Fibroblast of skin of left quadriceps (primary cell): ENCODE data around the gene BORCS8.
"Not testable (repeated sequence)": the region's sequence is repeated elsewhere in the genome, so short reads cannot be mapped to it uniquely, and the experiment has no call there.

ENCODE experiments used
- DNase-seq, 2 experiments: peaks; one replicate each; pipeline ENCODE4 v3.0.0-alpha.2; 2013; ENCODE audit warnings: low read depth in 2 of 2

Gene BORCS8

DNA sequence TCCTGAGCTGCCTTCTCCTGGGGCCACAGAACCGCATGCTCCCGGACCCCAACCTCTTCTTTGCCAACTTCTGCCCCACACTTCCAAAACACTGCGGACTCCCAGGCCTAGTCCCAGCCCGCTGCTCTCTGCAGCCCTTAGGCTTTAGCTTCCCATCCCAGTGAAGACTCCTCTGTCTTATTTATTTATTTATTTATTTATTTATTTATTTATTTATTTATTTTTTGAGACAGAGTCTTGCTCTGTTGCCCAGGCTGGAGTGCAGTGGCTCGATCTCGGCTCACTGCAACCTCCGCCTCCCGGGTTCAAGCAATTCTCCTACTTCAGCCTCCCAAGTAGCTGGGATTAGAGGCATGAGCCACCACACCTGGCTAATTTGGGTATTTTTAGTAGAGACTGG, 43.4 kb downstream of the BORCS8 start:
- DNase-seq, result not testable (repeated sequence)

GRCh38 chr19:19147344-19147743, 44.6 kb downstream of the BORCS8 start:
- no peak for DNase-seq

- no peak for DNase-seq
These were observed 45.1 kb downstream of the BORCS8 start for GRCh38 chr19:19146865-19147264.

GRCh38 chr19:19145684-19146608, 46.0 kb downstream of the BORCS8 start:
- DNase-seq, result peak; percentile 20 to 23

- DNase-seq, result no peak
These were observed 46.7 kb downstream of the BORCS8 start for GRCh38 chr19:19145281-19145680.

- no peak for DNase-seq
These were observed 49.6 kb downstream of the BORCS8 start for GRCh38 chr19:19142347-19142746.

DNA sequence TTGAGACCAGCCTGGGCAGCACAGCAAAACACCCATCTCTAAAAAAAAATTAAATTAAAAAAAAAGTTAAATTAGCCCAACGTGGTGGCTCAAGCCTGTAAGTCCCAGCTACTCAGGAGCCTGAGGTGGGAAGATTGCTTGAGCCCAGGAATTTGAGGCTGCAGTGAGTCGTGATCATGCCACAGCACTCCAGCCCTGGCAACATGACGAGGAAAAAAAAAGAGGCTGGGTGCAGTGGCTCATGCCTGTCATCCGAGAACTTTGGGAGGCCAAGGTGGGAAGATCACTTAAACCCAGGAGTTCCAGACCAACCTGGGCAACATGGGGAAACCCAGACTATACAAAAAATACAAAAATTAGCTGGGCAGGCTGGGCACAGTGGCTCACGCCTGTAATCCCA, 51.5 kb downstream of the BORCS8 start:
- DNase-seq, result no peak

DNA sequence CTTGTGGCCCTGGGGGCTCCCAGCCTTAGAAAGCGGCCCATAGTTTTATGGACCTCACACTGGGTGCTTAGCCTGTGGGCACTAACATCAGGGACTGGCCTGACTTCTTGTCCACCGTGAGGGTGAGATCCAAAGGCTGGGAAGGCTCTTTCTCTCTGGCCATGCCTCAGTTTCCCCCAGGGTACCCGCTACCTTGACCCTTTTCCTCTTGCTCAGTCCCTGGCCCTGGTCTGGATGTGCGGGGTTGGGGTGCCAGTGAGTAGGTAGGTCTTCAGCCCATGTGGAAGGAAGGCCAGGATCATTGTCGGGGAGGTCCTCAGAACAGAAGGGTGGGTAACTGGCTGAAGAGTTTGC, 52.1 kb downstream of the BORCS8 start:
- no peak for DNase-seq

GRCh38 chr19:19138109-19138981, 53.6 kb downstream of the BORCS8 start, which contains the start of gene TMEM161A:
TMEM161A (minus strand) TSS chr19:19138478; CDS start chr19:19138428, 50 bp downstream.
- DNase-seq, result peak; percentile 98

- no peak for DNase-seq
These were observed 54.3 kb downstream of the BORCS8 start for GRCh38 chr19:19137556-19138108.

DNA sequence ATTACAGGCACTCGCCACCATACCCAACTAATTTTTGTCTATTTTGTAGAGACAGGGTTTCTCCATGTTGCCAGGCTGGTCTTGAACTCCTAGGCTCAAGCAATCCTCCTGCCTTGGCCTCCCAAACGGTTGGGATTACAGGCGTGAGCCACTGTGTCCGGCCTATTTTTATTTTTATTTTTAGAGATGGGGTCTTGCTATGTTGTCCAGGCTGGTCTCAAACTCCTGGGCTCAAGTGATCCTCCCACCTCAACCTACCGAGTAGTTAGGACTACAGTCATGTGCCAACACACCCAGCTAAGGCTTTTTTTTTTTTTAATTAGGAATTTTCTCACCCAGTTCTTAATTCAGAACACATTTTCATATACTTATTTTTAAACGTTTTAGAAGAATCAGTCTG, 56.2 kb downstream of the BORCS8 start:
- DNase-seq, result not testable (repeated sequence)

GRCh38 chr19:19134687-19135158, 57.2 kb downstream of the BORCS8 start:
- DNase-seq, result no peak

GRCh38 chr19:19133985-19134384, 58.0 kb downstream of the BORCS8 start:
- no peak for DNase-seq

GRCh38 chr19:19132912-19133311, 59.0 kb downstream of the BORCS8 start:
- no peak for DNase-seq

DNA sequence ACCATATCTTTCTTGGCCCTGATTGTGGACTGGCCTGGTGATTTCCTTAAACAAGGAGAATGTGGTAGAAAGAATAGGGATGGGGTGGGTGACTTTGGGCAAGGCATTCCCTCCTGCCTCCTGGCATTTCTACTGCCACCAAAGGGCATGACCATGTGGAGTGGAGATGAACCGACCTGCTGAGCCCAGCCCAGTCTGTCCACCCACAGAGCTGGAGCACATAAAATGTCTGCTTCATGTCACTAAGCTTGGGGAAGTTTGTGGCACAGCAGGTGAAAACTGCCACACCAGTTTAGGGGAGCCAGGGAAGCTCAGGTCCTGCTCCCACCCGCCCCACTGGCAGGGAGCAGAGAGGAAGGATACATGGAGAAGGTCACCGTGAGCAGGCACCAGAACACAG, 60.0 kb downstream of the BORCS8 start:
- DNase-seq, result no peak
